GM21723 (cell line): Measurements from ENCODE around the gene ATM.
"Not testable (repeated sequence)": the region's sequence is repeated elsewhere in the genome, so short reads cannot be mapped to it uniquely, and the experiment has no call there.

Experiments
- ATAC-seq: cut with Tn5 transposase; IDR thresholded peaks from one replicate; pipeline ENCODE4 v1.9.1; 2021; ENCODE audit warnings: mild to moderate bottlenecking, moderate library complexity; ENCODE audit not compliant: unreplicated experiment

Gene ATM

DNA sequence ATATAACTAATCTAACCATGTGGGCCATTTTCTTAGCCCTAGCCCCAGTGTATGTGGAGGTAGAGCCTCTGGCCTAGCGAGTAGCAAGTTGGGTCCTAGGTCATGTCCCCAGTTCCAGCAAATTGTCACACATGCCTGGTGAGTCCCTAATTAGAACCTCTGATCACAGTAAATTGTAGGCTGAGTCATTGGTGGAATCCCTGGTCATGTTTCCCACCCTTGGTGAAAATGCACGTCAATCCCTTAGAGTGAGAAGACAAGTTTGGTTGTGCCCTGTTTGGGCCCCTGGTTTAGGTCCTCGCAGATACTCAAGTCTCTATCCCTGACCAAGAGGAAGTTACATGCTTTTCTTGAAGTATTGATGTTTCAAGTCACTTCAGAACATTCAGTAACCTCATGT is 46.7 kb downstream of the ATM start:
- no peak for ATAC-seq

- not testable (repeated sequence) for ATAC-seq
Observed at GRCh38 chr11:108276985-108277616, 54.2 kb downstream of the ATM start.

- no peak for ATAC-seq
Observed at GRCh38 chr11:108278546-108278945, 55.7 kb downstream of the ATM start.

DNA sequence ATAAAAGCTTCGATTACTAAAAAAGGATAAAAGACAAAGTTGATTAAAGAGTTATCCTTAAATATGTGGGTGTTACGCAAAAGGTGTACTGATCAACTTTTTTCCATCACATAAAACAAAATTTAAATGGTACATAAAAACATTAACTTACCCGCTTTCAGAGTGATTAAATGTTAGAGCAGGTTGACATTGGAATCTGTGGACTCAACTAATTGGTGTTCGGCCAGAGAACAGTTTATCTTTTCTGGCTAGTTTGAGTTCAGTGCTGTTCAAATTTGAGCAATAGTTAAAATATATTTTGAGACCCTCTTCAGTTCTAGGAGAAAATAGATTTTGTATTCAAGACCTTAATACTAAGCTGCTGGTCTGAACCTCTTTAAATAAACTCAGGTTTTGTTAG is 56.1 kb downstream of the ATM start:
- ATAC-seq, result no peak

- no peak for ATAC-seq
Observed at GRCh38 chr11:108286370-108286769, 63.5 kb downstream of the ATM start.

DNA sequence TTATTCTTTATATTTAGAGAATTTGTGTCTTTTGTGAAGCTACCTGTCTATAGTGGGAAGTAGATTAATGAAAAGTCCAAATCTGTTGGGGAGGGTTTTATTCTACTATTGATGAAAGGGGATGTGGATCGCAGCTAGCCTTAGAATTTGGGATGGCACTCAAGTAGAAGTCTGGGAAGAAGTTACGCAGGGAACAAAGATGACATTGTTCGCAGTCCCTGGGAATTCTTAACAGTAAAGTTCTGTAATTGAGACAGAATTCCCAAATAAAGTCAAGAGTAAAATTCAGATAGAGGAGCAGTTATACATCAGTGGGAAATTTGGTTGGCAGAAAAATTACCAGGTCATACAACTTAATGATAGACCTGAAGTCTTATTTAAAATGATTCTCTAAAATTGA is 64.1 kb downstream of the ATM start:
- ATAC-seq, result no peak

DNA sequence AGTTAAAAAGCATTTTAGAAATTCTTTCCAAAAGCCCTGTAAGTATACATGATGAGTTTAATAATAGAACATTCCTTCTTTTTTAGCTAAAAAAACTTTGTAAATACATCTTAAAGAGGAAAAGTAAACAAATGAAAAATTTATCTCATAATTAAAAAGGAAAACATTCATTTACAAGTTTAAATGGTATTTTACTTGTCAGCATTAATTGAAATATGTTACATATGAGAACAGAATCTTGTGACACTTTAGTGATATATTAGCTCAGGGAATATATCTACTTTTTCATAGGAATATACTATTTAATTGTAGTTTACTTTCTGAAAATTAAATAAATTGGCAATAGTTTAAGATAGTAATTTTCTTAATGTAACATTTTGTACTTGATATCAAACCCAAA is 66.2 kb downstream of the ATM start:
- not testable (repeated sequence) for ATAC-seq

DNA sequence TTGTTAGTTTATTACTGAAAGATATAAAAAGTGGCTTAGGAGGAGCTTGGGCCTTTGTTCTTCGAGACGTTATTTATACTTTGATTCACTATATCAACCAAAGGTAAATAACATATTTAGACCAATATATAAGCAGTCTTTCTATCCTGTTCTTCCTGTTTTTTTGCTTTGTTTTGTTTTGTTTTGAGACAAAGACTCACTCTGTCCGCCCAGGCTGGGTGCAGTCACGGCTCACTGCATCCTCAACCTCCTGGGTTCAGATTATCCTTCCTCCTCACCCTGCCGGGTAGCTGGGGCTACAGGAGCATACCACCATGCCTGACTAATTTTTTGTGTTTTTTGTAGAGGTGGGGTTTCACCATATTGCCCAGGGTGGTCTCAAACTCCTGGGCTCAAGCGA is 66.8 kb downstream of the ATM start:
- ATAC-seq, result no peak

- no peak for ATAC-seq
Observed at GRCh38 chr11:108293229-108293628, 70.4 kb downstream of the ATM start.

DNA sequence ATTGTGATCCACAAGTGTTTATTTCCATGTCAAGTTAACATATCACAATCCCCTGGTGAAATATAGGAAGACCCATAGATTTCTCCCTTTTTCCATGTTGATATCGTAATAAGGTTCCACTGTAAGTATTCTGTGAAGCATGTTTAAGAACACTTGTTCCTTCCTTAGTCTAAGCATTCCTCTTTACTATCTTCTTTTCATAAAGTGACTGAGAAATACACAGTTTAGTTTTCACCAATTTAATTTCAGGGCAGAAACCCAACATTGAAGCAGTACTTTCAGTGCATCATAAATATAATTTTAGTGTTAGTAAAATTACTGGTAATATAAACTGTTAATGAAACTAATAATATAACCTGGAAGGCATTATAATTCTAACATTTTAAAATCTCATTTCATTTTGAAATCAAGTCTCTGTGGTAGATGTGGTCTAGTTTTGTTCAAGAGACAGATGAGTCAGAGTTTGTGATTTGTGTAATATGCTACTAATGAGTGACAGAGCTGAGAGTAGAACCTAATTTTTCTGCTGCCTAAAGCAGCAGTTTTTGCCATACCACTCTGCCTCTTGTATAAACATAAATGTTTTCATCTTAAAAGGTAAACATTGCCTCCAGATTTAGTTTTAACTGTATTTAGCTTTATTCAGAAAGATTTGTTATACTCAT is 79.4 kb downstream of the ATM start:
- ATAC-seq, result peak; percentile 90

DNA sequence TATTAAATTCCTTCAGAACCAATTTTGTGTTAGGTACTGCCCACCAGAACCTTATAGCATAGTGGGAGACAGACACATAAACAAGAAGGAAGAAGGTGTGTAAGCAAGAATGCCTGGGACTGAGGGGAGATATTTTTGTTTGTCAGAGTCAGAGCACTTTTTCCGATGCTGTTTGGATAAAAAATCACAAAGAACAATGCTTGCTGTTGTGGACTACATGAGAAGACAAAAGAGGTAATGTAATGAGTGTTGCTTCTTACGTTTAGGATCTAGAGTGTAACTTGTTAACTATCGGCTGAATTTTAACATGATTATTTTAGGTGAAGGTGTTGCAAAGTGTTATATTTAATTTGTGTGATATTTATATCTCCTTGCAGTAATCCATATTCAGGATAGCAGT is 84.9 kb downstream of the ATM start:
- ATAC-seq, result no peak

- ATAC-seq, result no peak
Observed at GRCh38 chr11:108313444-108313843, 90.6 kb downstream of the ATM start.

- ATAC-seq, result no peak
Observed at GRCh38 chr11:108316061-108316460, 93.2 kb downstream of the ATM start.

DNA sequence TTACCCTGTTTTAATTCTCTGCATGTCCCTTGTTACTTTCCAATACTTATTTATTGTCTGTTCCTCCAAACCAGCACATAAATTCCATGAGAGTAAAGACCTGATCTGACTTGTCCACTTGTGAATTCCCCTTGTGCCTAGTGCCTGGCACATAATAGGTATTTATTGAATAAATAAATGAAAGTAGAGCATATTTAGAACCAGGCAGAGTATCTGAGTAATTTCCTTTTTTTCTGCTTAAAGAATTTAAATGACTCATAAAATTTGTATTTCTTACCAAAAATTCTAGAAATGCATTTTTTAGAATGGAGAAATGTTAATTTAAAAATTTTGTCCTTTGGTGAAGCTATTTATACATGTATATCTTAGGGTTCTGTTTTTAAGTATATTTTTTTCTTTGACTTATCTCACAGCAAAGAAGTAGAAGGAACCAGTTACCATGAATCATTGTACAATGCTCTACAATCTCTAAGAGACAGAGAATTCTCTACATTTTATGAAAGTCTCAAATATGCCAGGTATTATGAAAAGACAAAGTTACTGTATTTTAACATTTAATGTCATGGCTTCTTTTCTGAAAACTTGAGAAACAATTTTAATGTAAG is 96.8 kb downstream of the ATM start:
- ATAC-seq, result no peak

DNA sequence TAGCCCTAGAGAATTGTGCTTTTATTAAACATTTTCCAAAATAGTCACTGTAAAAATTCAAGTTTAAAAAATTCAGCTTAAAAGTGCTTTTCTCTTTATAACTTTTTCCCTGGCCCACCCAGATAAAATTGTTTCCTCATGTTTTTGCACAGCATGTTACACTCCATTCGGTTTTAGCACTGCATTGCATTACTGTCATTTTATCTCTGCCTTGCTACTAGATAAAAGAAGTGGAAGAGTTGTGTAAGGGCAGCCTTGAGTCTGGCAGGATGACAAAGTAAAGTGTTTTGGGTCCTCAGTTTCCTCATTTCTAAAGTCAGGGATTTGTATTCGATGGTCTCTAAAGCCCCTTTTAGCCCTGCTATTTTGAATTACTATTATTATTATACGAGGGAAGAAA is 99.8 kb downstream of the ATM start:
- ATAC-seq, result no peak

DNA sequence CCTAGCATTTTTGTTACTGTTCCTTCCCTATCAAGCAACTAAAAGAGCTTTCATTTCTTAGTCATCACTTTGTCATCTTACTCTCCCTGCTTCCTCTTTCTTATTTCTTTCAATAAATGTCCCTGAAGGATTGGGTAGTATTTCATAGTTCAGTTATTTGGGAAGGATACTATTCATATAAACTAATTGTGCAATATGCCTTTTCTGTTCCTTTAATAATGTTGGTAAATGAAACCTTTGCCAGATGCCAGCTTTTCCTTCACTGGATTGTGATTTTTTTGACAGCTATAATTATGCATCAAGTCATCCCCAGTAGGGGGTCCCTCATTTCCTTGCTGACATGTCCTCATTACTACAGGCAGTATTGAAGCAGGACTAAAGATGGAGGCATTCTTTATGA is 101.7 kb downstream of the ATM start:
- ATAC-seq, result no peak

GRCh38 chr11:108333403-108333899 is 110.6 kb downstream of the ATM start:
- ATAC-seq, result no peak

DNA sequence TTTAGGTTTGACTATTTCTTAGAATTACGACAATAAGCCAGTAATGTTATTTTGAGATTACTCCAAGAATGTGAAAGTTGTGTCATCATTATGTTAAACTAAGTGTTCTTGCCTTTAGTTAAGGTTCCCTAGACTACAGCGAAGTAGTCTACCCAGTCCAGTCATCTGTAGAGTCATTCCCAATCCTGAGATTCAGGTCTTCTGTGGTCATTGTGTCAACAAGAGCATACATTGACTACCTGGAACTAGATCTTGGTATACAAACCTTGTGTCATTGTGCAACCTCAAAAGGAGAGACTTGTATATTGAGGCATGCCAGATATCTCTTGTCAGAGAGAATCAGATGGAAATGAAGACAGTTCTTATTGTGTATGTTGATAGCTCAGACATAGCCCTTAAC is 115.9 kb downstream of the ATM start:
- ATAC-seq, result no peak

DNA sequence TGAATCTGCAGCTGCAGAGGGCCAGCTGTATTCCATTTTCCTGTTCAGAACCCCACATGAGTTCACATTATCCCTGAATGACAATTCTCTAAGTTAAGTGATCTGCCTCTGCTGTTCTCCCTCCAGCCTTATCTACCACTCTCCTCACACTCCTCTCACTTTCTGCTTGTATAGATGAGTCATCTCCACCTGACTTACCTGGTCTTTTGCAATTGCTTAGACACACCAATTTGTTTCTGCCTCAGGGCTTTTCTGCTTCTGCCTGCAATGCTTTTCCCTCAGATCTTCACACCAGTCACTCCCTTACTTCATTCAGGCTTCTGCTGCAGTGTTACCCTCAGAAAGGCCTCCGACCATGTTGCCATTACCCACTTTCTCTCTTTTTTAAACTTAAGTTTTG is 118.1 kb downstream of the ATM start:
- ATAC-seq, result no peak

- ATAC-seq, result no peak
Observed at GRCh38 chr11:108341654-108342053, 118.8 kb downstream of the ATM start.

DNA sequence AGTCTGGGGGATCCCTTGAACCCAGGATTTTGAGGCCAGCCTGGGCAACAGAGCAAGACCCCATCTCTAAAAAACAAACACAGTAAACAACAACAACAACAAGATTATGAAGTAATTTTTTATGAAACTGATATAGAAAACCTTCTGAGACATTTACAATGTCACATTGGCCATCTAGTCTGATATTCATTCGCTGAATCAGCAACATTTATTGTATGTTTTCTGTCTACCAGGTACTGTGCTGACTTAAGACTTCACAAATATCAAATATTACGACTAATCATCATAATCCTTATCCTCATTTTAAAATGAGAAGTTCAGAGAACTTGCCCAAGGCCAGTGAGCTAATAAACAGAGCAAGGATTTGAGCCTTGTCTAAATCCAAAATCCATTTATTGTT is 120.8 kb downstream of the ATM start:
- ATAC-seq, result no peak

- ATAC-seq, result no peak
Observed at GRCh38 chr11:108345767-108346166, 122.9 kb downstream of the ATM start.
